ENCODE measurements around the gene LPAR3.

The LPAR3 gene

DNA sequence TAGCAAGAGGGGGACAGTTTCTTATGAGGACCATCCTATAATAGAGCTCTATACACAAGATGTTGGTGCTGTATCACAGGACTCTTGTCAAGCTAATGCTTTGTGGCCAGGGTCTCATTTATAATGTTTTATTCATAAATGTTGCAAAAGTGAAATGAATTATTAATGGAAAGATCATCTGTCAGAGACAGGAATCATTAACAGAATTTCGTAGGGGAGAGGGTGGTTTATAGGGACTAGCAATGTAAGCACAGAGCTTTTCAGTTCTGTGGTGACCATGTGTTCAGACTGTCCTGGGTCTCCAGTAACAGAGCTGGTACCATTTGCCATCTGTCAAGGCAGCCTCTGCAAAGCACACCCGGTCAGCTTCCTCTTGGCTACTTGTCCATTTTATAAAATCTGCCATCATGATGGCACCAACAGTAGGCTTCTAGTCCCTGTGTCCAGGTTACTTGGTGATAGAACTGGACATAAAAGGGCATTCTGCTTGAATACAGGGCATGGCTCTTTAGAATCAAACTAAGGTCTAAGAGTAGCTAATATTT is 36.2 kb downstream of the LPAR3 start:
- no peak overlapping the region for H3K9ac ChIP-seq
- H3K4me2 ChIP-seq: no peak overlapping the region
- no peaks in the 10 kb centered on the region for H3K36me3 ChIP-seq (ENCODE audit: insufficient read depth)
- no peak overlapping the region for H2AFZ ChIP-seq (ENCODE audit: low read depth)
- H3K4me1 ChIP-seq (ENCODE audit: low read depth, poor library complexity, severe bottlenecking): peaks cover 6% of the 10 kb centered on the region
- no peak overlapping the region for H3K4me3 ChIP-seq (IDR thresholded peaks at IDR 0.05; ENCODE audit: insufficient read depth, low read depth, low read length)
- no peaks in the 10 kb centered on the region for H4K20me1 ChIP-seq (ENCODE audit: insufficient read depth)
- H3K27ac ChIP-seq: no peak overlapping the region
- TF ChIP-seq, protein P1, sequence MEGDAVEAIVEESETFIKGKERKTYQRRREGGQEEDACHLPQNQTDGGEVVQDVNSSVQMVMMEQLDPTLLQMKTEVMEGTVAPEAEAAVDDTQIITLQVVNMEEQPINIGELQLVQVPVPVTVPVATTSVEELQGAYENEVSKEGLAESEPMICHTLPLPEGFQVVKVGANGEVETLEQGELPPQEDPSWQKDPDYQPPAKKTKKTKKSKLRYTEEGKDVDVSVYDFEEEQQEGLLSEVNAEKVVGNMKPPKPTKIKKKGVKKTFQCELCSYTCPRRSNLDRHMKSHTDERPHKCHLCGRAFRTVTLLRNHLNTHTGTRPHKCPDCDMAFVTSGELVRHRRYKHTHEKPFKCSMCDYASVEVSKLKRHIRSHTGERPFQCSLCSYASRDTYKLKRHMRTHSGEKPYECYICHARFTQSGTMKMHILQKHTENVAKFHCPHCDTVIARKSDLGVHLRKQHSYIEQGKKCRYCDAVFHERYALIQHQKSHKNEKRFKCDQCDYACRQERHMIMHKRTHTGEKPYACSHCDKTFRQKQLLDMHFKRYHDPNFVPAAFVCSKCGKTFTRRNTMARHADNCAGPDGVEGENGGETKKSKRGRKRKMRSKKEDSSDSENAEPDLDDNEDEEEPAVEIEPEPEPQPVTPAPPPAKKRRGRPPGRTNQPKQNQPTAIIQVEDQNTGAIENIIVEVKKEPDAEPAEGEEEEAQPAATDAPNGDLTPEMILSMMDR (conservative IDR thresholded peaks at IDR 0.05; ENCODE audit: low read depth, low read length): no peak
- no peaks in the 10 kb centered on the region for H3K79me2 ChIP-seq (ENCODE audit: insufficient read depth, low read depth)
- H3K27me3 ChIP-seq (ENCODE audit: insufficient read depth, low read depth): no peaks in the 10 kb centered on the region

DNA sequence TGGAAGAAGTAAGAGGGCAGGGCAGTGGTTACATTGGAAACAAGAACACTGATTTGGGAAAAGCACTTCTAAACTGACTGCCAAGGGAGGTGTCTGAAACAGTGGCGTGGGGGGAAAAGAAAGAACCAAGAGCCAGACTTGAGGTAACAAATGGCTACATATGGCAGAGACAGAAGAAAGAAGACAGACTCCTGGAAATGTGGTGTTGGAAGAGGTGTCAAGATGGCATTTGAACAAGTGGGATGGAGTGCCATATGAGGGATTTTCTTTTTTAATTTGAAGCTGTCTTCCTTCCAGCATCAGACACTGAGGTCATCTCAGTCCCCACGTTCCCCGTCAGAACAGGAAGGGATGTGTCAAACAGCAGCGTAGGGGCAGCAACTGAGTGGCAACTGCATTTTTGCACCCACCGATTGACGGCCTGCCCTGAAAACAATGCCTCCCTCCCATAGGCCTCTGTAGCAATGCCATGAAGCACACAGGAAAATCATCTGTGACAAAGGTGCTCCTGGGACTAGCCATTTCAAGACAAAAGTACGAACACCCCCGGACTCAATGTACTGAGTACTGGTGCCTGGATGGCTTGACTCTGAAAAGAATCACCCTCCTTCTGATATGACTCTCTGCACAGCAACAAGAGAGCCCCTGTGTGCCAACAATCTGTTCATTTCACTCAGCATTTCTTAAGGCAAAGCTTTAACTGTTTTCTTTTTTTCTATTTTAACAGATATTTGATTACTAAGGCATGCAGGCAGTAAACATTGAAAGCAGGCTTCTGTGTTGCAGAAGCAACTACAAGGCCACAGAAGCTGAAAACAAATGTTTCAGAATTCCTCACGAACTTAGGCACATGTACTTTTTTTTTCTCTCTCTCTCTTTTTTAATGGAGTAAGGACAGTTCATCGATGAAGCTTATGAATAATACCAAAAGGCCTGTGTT is 37.0 kb downstream of the LPAR3 start:
- Histone ChIP-seq H3K79me2 (ENCODE audit: insufficient read depth, low read depth) (no peaks in the 10 kb centered on the region), H3K27ac (no peak overlapping the region), H3K27me3 (ENCODE audit: insufficient read depth, low read depth) (no peaks in the 10 kb centered on the region), H3K36me3 (ENCODE audit: insufficient read depth) (no peaks in the 10 kb centered on the region), H4K20me1 (ENCODE audit: insufficient read depth) (no peaks in the 10 kb centered on the region), H3K4me3 (IDR thresholded peaks at IDR 0.05; ENCODE audit: insufficient read depth, low read depth, low read length) (no peak overlapping the region), H3K4me2 (no peak overlapping the region), H3K9ac (no peak overlapping the region), H2AFZ (ENCODE audit: low read depth) (no peak overlapping the region), H3K4me1 (ENCODE audit: low read depth, poor library complexity, severe bottlenecking) (no peaks in the 10 kb centered on the region)
- TF ChIP-seq, protein P1 (conservative IDR thresholded peaks at IDR 0.05; ENCODE audit: low read depth, low read length): no peak

DNA sequence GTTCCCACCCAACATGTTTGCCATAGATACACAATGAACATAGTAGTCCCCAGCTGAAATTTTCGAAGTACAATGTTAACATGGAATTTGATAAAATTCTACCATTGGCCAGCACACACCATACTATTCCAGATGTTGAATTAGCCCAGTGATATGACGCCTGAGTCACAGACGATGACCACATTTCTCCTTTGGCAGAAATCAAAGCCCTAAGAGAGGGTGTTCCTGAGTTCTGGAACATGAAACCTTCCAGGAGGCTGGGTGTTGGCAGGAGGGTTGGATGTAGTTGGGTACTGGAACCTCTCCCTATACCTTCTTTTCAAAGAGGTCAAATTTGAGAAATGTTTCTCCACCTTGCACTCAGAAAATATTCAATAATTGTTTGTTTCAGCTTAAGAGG is 37.8 kb downstream of the LPAR3 start:
- Histone ChIP-seq H3K4me1 (ENCODE audit: low read depth, poor library complexity, severe bottlenecking) (no peaks in the 10 kb centered on the region), H3K27ac (no peak overlapping the region), H3K4me3 (IDR thresholded peaks at IDR 0.05; ENCODE audit: insufficient read depth, low read depth, low read length) (no peak overlapping the region), H3K79me2 (ENCODE audit: insufficient read depth, low read depth) (no peaks in the 10 kb centered on the region), H2AFZ (ENCODE audit: low read depth) (no peak overlapping the region), H3K4me2 (no peak overlapping the region), H3K9ac (no peak overlapping the region), H3K36me3 (ENCODE audit: insufficient read depth) (no peaks in the 10 kb centered on the region), H3K27me3 (ENCODE audit: insufficient read depth, low read depth) (no peaks in the 10 kb centered on the region), H4K20me1 (ENCODE audit: insufficient read depth) (no peaks in the 10 kb centered on the region)
- TF ChIP-seq, protein P1 (conservative IDR thresholded peaks at IDR 0.05; ENCODE audit: low read depth, low read length): no peak

DNA sequence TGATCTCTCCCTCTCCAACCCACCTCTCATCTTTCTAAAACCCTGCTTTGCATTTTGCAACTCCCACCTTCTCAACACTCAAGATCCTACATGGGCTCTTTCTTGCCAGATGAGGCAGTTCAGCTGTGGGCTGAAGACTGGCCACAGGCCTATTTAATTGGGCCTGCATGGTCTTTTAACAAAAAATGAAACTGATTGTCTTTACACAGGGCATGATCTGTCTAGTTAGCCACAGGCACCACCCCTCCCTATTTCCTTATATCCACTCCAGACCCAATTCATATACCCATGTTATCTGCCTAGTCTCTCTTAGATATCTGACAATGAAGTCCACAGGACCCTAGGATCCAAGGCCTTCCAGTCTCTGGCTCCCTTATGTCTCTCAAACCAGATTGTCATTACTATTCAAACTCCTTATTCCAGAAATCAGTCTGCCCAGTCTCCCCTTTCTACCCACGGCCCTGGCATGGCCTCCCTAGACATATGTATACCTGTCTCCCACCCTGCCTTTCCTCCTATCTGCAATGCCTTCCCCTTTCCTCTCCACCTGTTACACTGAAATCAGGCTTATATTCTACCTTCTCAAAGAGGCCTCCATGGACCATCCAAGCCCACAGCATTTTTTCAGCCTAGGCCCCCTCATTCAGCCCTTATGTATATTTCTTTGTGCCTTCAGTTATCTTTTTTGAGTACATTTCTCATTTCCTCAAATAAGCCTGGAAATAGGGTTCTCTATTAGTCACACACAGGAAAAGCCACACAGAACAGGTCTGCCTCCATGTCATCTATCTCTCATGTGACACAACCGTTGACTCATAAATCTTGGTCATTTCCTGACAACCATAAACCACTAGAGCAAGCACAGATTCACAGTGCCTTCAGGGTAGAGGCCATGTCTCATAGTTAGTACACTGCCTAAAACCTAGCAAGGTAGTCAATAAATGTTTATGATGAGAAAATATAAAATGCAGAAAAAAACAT is 39.0 kb downstream of the LPAR3 start:
- Histone ChIP-seq H2AFZ (ENCODE audit: low read depth) (no peak overlapping the region), H3K36me3 (ENCODE audit: insufficient read depth) (no peaks in the 10 kb centered on the region), H3K9ac (no peak overlapping the region), H3K4me2 (no peak overlapping the region), H3K4me1 (ENCODE audit: low read depth, poor library complexity, severe bottlenecking) (no peaks in the 10 kb centered on the region), H4K20me1 (ENCODE audit: insufficient read depth) (no peaks in the 10 kb centered on the region), H3K79me2 (ENCODE audit: insufficient read depth, low read depth) (no peaks in the 10 kb centered on the region), H3K27ac (no peak overlapping the region), H3K4me3 (IDR thresholded peaks at IDR 0.05; ENCODE audit: insufficient read depth, low read depth, low read length) (no peak overlapping the region), H3K27me3 (ENCODE audit: insufficient read depth, low read depth) (no peaks in the 10 kb centered on the region)
- TF ChIP-seq, protein P1 (conservative IDR thresholded peaks at IDR 0.05; ENCODE audit: low read depth, low read length): no peak

Measured in KMS-11 (cell line).